ENCODE results near the gene SLC22A3. TPM values are rescaled to one million over a fixed set of nuclear protein-coding genes. Genes with fewer than 3 reads are reported as not detected.

The SLC22A3 gene
- polyA plus RNA-seq, 1 of the 3 experiments (the other 2 are of a cell fraction), result not detected

GRCh38 chr6:160408528-160408927 is 60.4 kb downstream of the SLC22A3 start:
- CTCF ChIA-PET, result no interaction called here
- DNase-seq, result no peak
- TF ChIP-seq RCOR1 (IDR thresholded peaks at IDR 0.05; ENCODE audit: low read length) (no peak), SMC3 (IDR thresholded peaks at IDR 0.05; ENCODE audit: low read depth, low read length) (no peak), USF1 (IDR thresholded peaks at IDR 0.05; ENCODE audit: borderline replicate concordance, low read depth) (no peak), ZBTB33 (IDR thresholded peaks at IDR 0.05; ENCODE audit: borderline replicate concordance, low read depth) (no peak), USF2 (IDR thresholded peaks at IDR 0.05; ENCODE audit: borderline replicate concordance, low read depth, low read length) (no peak), IRF3 (IDR thresholded peaks at IDR 0.05; ENCODE audit: low read depth, low read length) (no peak), EP300 (IDR thresholded peaks at IDR 0.05; ENCODE audit: borderline replicate concordance in 1 of 2, low read depth in 1 of 2, low read length in 1 of 2) (no peak)
- Histone ChIP-seq H3K79me2 (ENCODE audit: insufficient read depth) (no peaks in the 10 kb centered on the region), H3K4me2 (no peak overlapping the region), H2AFZ (ENCODE audit: low read depth) (no peak overlapping the region), H3K27ac (ENCODE audit: low read depth in 2 of 2, low read length in 1 of 2) (no peak overlapping the region), H3K27me3 (ENCODE audit: insufficient read depth) (no peaks in the 10 kb centered on the region), H3K9me3 (no peaks in the 10 kb centered on the region), H3K9ac (no peak overlapping the region), H3K36me3 (replicated peaks in 1 of 2; ENCODE audit: control insufficient read depth in 1 of 2, insufficient read depth in 2 of 2, low read length in 1 of 2) (no peaks in the 10 kb centered on the region), H4K20me1 (ENCODE audit: insufficient read depth) (no peaks in the 10 kb centered on the region), H3K4me3 (ENCODE audit: low read depth in 2 of 2, low read length in 1 of 2) (no peak overlapping the region), H3F3A (replicated peaks; ENCODE audit: insufficient read depth) (no peaks in the 10 kb centered on the region), H3K9me2 (no peaks in the 10 kb centered on the region), H3K4me1 (ENCODE audit: control insufficient read depth in 1 of 2, insufficient read depth in 2 of 2, low read depth in 1 of 2, low read length in 1 of 2) (no peaks in the 10 kb centered on the region)
- POLR2A ChIA-PET, result no interaction called here
- WGBS (ENCODE audit: low lambda C conversion rate), result 22% methylated on average over 5 of the region's 5 CpGs

GRCh38 chr6:160412993-160413392 is 64.8 kb downstream of the SLC22A3 start:
- ChIA-PET CTCF (no interaction called here), POLR2A (no interaction called here)
- no peaks in the 10 kb centered on the region for H3F3A ChIP-seq (replicated peaks; ENCODE audit: insufficient read depth)
- no peaks in the 10 kb centered on the region for H4K20me1 ChIP-seq (ENCODE audit: insufficient read depth)
- no peak overlapping the region for H3K4me2 ChIP-seq
- H3K9me2 ChIP-seq, result no peaks in the 10 kb centered on the region
- H3K36me3 ChIP-seq (replicated peaks in 1 of 2; ENCODE audit: control insufficient read depth in 1 of 2, insufficient read depth in 2 of 2, low read length in 1 of 2), result no peaks in the 10 kb centered on the region
- TF ChIP-seq MEF2A (IDR thresholded peaks at IDR 0.05; ENCODE audit: borderline replicate concordance, low read depth), result no peak
- TF ChIP-seq IRF3 (IDR thresholded peaks at IDR 0.05; ENCODE audit: low read depth, low read length), result no peak
- TF ChIP-seq POLR2AphosphoS5 (IDR thresholded peaks at IDR 0.05; ENCODE audit: low read depth, low read length), result no peak
- TF ChIP-seq RXRA (IDR thresholded peaks at IDR 0.05; ENCODE audit: borderline replicate concordance, low read depth), result no peak
- TF ChIP-seq GATA2 (CRISPR knock-in tag; IDR thresholded peaks at IDR 0.05), result no peak
- TF ChIP-seq FOXJ3 (CRISPR knock-in tag; IDR thresholded peaks at IDR 0.05), result no peak
- no peak for TF ChIP-seq USF2 (IDR thresholded peaks at IDR 0.05; ENCODE audit: borderline replicate concordance, low read depth, low read length)
- no peak for TF ChIP-seq GABPA (IDR thresholded peaks at IDR 0.05; ENCODE audit: low read depth)
- TF ChIP-seq NRF1 (IDR thresholded peaks at IDR 0.05; ENCODE audit: low read depth, low read length), result no peak
- no peak for TF ChIP-seq SMC3 (IDR thresholded peaks at IDR 0.05; ENCODE audit: low read depth, low read length)
- TF ChIP-seq JUND (IDR thresholded peaks at IDR 0.05), result no peak
- H3K4me3 ChIP-seq (ENCODE audit: low read depth in 2 of 2, low read length in 1 of 2), result no peak overlapping the region
- H3K9ac ChIP-seq, result no peak overlapping the region
- no peaks in the 10 kb centered on the region for H3K9me3 ChIP-seq
- H3K27me3 ChIP-seq (ENCODE audit: insufficient read depth), result no peaks in the 10 kb centered on the region
- H2AFZ ChIP-seq (ENCODE audit: low read depth), result no peak overlapping the region
- no peaks in the 10 kb centered on the region for H3K4me1 ChIP-seq (ENCODE audit: control insufficient read depth in 1 of 2, insufficient read depth in 2 of 2, low read depth in 1 of 2, low read length in 1 of 2)
- no peaks in the 10 kb centered on the region for H3K79me2 ChIP-seq (ENCODE audit: insufficient read depth)
- no peak overlapping the region for H3K27ac ChIP-seq (ENCODE audit: low read depth in 2 of 2, low read length in 1 of 2)
- 11% methylated on average over 2 of the region's 2 CpGs for WGBS (ENCODE audit: low lambda C conversion rate)
- no peak for DNase-seq
